HCT116 (cell line): Measurements from ENCODE around the gene TOM1L1. TPM values are rescaled to one million over a fixed set of nuclear protein-coding genes. Genes with fewer than 3 reads are reported as not detected.

Source experiments
- ATAC-seq: fragments of 200-7000 bp; cut with Tn5 transposase; 2 replicates; pipeline ENCODE4 v1.9.1; 2020; ENCODE audit warnings: mild to moderate bottlenecking, moderate library complexity
- BruUV-seq: library from RNA; stranded (reverse); fragments of 400-500 nt; replicated peaks from 2 replicates; lab custom pipeline; 2021; lab: Mats Ljungman, UMichigan
- CTCF ChIA-PET: fragments of 300-600 bp; sonication (Branson Sonifier 250); formaldehyde crosslinking; loops from one replicate; lab custom pipeline; 2021; ENCODE audit warnings: antibody characterized with exemption; lab: Charles Lee
- POLR2A ChIA-PET: fragments of 300-600, 350-600 bp; sonication (Branson Sonifier 250); formaldehyde crosslinking; loops from one replicate; lab custom pipeline; 2021; ENCODE audit warnings: antibody characterized with exemption; lab: Charles Lee
- RAD21 ChIA-PET, 2 experiments: fragments of 300-600 bp; sonication (Branson Sonifier 250); formaldehyde crosslinking; loops; one replicate each; lab custom pipeline; 2023; ENCODE audit warnings: low total read pairs in 2 of 2; ENCODE audit not compliant: uncharacterized antibody in 2 of 2, unreplicated experiment in 2 of 2, low non-redundant PET in 1 of 2; lab: Charles Lee
- DNase-seq: peaks from one replicate; pipeline ENCODE4 v3.0.0-alpha.2; 2010; ENCODE audit warnings: low read depth, low spot score
- H2AFZ ChIP-seq: fragments of 200-600 bp; shearing (Covaris generic), sonication (generic); 2 replicates; pipeline ENCODE4 v1.6.1; 2017; ENCODE audit warnings: low read depth, mixed run types, mixed read lengths, antibody characterized with exemption, low read length; ENCODE audit not compliant: poor library complexity, severe bottlenecking
- H3K27ac ChIP-seq: 2 replicates; pipeline ENCODE4 v1.5.1; 2012; ENCODE audit warnings: low read depth, low read length
- H3K27me3 ChIP-seq: fragments of 200-600 bp; sonication (generic); 2 replicates; pipeline ENCODE4 v1.6.1; 2016; ENCODE audit warnings: mixed run types, low read length, mixed read lengths; ENCODE audit not compliant: insufficient read depth
- H3K36me3 ChIP-seq, 2 experiments: fragments of 200-500 bp in 1 of 2; fragments of 200-600 bp in 1 of 2; sonication (Bioruptor generic) in 1 of 2; sonication (generic) in 1 of 2; 2 replicates each; pipeline versions ENCODE4 v1.5.1 to v1.6.1; 2014 to 2016; ENCODE audit warnings: low read length in 2 of 2, inconsistent platforms in 1 of 2, mixed read lengths in 1 of 2, mixed run types in 1 of 2; ENCODE audit not compliant: insufficient read depth in 2 of 2, control insufficient read depth in 1 of 2
- H3K4me1 ChIP-seq, 2 experiments: fragments of 200-600 bp in 1 of 2; sonication (generic) in 1 of 2; 2 replicates each; pipeline versions ENCODE4 v1.5.1 to v1.6.1; 2012 to 2017; ENCODE audit warnings: low read length in 2 of 2, inconsistent platforms in 1 of 2, mild to moderate bottlenecking in 1 of 2, mixed read lengths in 1 of 2, mixed run types in 1 of 2, moderate library complexity in 1 of 2; ENCODE audit not compliant: insufficient read depth in 2 of 2, control insufficient read depth in 1 of 2
- H3K4me2 ChIP-seq: fragments of 200-600 bp; sonication (generic); 2 replicates; pipeline ENCODE4 v1.6.1; 2017; ENCODE audit warnings: mixed run types, low read length, mixed read lengths
- H3K4me3 ChIP-seq, 2 experiments: fragments of 200-600 bp in 1 of 2; sonication (generic) in 1 of 2; replicated peaks in 1 of 2; 2 replicates each; pipeline ENCODE4 v1.5.1; 2011 to 2016; ENCODE audit warnings: low read length in 2 of 2, control low read depth in 1 of 2, low read depth in 1 of 2, mild to moderate bottlenecking in 1 of 2, mixed read lengths in 1 of 2, mixed run types in 1 of 2
- H3K79me2 ChIP-seq: fragments of 200-600 bp; sonication (generic); 2 replicates; pipeline ENCODE4 v1.6.1; 2017; ENCODE audit warnings: mild to moderate bottlenecking, mixed run types, low read length, moderate library complexity, mixed read lengths; ENCODE audit not compliant: insufficient read depth
- H3K9ac ChIP-seq: fragments of 200-600 bp; sonication (generic); 2 replicates; pipeline ENCODE4 v1.6.1; 2016; ENCODE audit warnings: low read length, mixed read lengths
- H3K9me2 ChIP-seq: fragments of 200-600 bp; sonication (generic), shearing (Covaris generic); 2 replicates; pipeline ENCODE4 v1.6.1; 2017; ENCODE audit warnings: mixed run types, mild to moderate bottlenecking, moderate library complexity; ENCODE audit not compliant: insufficient read depth
- H3K9me3 ChIP-seq, 2 experiments: fragments of 200-500 bp in 1 of 2; fragments of 200-600 bp in 1 of 2; sonication (Bioruptor generic) in 1 of 2; sonication (generic) in 1 of 2; 2 replicates each; pipeline ENCODE4 v1.6.1; 2014 to 2017; ENCODE audit warnings: low read length in 2 of 2, mixed read lengths in 2 of 2, inconsistent platforms in 1 of 2, low read depth in 1 of 2, mild to moderate bottlenecking in 1 of 2, mixed run types in 1 of 2, moderate library complexity in 1 of 2; ENCODE audit not compliant: control insufficient read depth in 1 of 2, insufficient read depth in 1 of 2
- H4K20me1 ChIP-seq: fragments of 200-600 bp; sonication (generic), shearing (Covaris generic); 2 replicates; pipeline ENCODE4 v1.6.1; 2017; ENCODE audit warnings: mixed run types, mild to moderate bottlenecking, moderate library complexity; ENCODE audit not compliant: insufficient read depth
- CBX3 ChIP-seq: IDR thresholded peaks from 2 replicates; pipeline ENCODE4 v1.6.1; 2012; ENCODE audit warnings: low read depth
- CEBPB ChIP-seq: IDR thresholded peaks from 2 replicates; pipeline ENCODE4 v1.6.1; 2012; ENCODE audit warnings: low read depth
- EZH2 ChIP-seq: fragments of 200-600 bp; sonication (generic); IDR thresholded peaks from 2 replicates; pipeline ENCODE4 v1.6.1; 2017; ENCODE audit warnings: antibody characterized with exemption, mixed run types
- JUND ChIP-seq: IDR thresholded peaks from 2 replicates; pipeline ENCODE4 v1.6.1; 2012
- POLR2A ChIP-seq: IDR thresholded peaks from 2 replicates; pipeline ENCODE4 v1.7.0; 2011; ENCODE audit warnings: borderline replicate concordance; ENCODE audit not compliant: insufficient read depth, insufficient read length; ENCODE audit errors: extremely low read depth
- POLR2AphosphoS5 ChIP-seq: IDR thresholded peaks from 2 replicates; pipeline ENCODE4 v1.6.1; 2011; ENCODE audit warnings: mild to moderate bottlenecking, low read depth, low read length, moderate library complexity
- SP1 ChIP-seq: IDR thresholded peaks from 2 replicates; pipeline ENCODE4 v1.6.1; 2012; ENCODE audit warnings: low read depth
- SRF ChIP-seq: IDR thresholded peaks from 2 replicates; pipeline ENCODE4 v1.6.1; 2012; ENCODE audit warnings: low read depth
- TCF7L2 ChIP-seq: IDR thresholded peaks from 2 replicates; pipeline ENCODE4 v1.7.0; 2011; ENCODE audit warnings: borderline replicate concordance, inconsistent platforms; ENCODE audit not compliant: insufficient read depth, insufficient read length; ENCODE audit errors: extremely low read depth
- YY1 ChIP-seq: IDR thresholded peaks from 2 replicates; pipeline ENCODE4 v1.6.1; 2011; ENCODE audit warnings: low read length, low read depth, moderate library complexity, mild to moderate bottlenecking; ENCODE audit not compliant: insufficient replicate concordance; ENCODE audit errors: extremely low read depth
- ZFX ChIP-seq: fragments of 450-650 bp; IDR thresholded peaks from 2 replicates; pipeline ENCODE4 v1.6.1; 2017
- ZNF274 ChIP-seq: fragments of 200-500 bp; sonication (Bioruptor generic); IDR thresholded peaks from 2 replicates; pipeline ENCODE4 v1.6.1; 2014; ENCODE audit warnings: mild to moderate bottlenecking, low read depth, low read length, inconsistent platforms
- intact Hi-C: fragments of 100-400 bp; cut with micrococcal nuclease; formaldehyde crosslinking; loops from 2 replicates; pipeline ENCODE4 v1.10.0; 2022
- total RNA-seq: library from RNA; stranded (reverse); gene quantifications from one replicate; pipeline ENCODE4 v1.2.1, GENCODE V29; 2021; ENCODE audit not compliant: unreplicated experiment
- TF ChIP-seq, protein P1 (sequence below): IDR thresholded peaks from 2 replicates; pipeline ENCODE4 v1.6.1; 2012
- TF ChIP-seq, protein P2 (sequence below), 3 experiments: fragments of 200-600 bp in 1 of 3; sonication (generic) in 1 of 3; IDR thresholded peaks in 2 of 3; conservative IDR thresholded peaks in 1 of 3; 2 replicates each; pipeline ENCODE4 v1.5.1; 2012 to 2017; ENCODE audit warnings: low read depth in 2 of 3, low read length in 2 of 3, antibody characterized with exemption in 1 of 3, borderline replicate concordance in 1 of 3, control low read depth in 1 of 3, mild to moderate bottlenecking in 1 of 3, mixed read lengths in 1 of 3, mixed run types in 1 of 3, moderate library complexity in 1 of 3; ENCODE audit not compliant: insufficient read depth in 1 of 3
- TF ChIP-seq, protein P3 (sequence below): IDR thresholded peaks from 2 replicates; pipeline ENCODE4 v1.6.1; 2011; ENCODE audit warnings: mild to moderate bottlenecking, low read length, moderate library complexity; ENCODE audit not compliant: insufficient replicate concordance; ENCODE audit errors: extremely low read depth
- TF ChIP-seq, protein P4 (sequence below): IDR thresholded peaks from 2 replicates; pipeline ENCODE4 v1.6.1; 2012; ENCODE audit warnings: low read depth

The TOM1L1 gene
- total RNA-seq, 1 experiment from 2014 or later, result 70.8 TPM

DNA sequence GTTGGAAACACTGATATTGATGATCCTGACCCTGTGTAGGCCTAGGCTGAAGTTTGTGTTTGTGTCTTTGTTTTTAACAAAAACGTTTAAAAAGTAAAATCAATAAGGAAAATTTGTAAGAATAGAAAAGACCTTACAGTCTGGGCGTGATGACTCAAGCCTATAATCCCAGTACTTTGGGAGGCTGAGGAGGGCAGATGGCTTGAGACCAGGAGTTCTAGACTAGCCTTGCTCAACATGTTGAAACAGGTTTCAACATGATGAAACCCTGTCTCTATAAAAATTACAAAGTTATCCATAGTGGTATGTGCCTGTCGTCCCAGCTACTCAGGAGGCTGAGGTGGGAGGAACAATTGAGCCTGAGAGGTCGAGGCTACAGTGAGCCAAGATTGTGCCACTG is 18.3 kb upstream of the TOM1L1 start:
- ChIA-PET RAD21 (no interaction called here), CTCF (no interaction called here), POLR2A (no interaction called here)
- H3K9me2 ChIP-seq, result no peaks in the 10 kb centered on the region
- no peak overlapping the region for H3K4me3 ChIP-seq
- no TSS peak for BruUV-seq
- no peaks in the 10 kb centered on the region for H3K79me2 ChIP-seq
- ATAC-seq (no peak), DNase-seq (no peak)
- H3K27me3 ChIP-seq, result peaks cover 12% of the 10 kb centered on the region; the same call in 1 of the 2 replicates
- no peaks in the 10 kb centered on the region for H3K4me1 ChIP-seq
- no peak overlapping the region for H3K4me2 ChIP-seq
- H2AFZ ChIP-seq, result no peak overlapping the region
- no peaks in the 10 kb centered on the region for H3K36me3 ChIP-seq
- TF ChIP-seq TCF7L2, result no peak
- no peak for TF ChIP-seq ZNF274
- TF ChIP-seq CEBPB, result no peak
- no peak for TF ChIP-seq SRF
- TF ChIP-seq, protein P1, sequence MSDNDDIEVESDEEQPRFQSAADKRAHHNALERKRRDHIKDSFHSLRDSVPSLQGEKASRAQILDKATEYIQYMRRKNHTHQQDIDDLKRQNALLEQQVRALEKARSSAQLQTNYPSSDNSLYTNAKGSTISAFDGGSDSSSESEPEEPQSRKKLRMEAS, result no peak
- no peak for TF ChIP-seq EZH2
- no peak for TF ChIP-seq CBX3
- TF ChIP-seq JUND, result no peak
- TF ChIP-seq, protein P2, sequence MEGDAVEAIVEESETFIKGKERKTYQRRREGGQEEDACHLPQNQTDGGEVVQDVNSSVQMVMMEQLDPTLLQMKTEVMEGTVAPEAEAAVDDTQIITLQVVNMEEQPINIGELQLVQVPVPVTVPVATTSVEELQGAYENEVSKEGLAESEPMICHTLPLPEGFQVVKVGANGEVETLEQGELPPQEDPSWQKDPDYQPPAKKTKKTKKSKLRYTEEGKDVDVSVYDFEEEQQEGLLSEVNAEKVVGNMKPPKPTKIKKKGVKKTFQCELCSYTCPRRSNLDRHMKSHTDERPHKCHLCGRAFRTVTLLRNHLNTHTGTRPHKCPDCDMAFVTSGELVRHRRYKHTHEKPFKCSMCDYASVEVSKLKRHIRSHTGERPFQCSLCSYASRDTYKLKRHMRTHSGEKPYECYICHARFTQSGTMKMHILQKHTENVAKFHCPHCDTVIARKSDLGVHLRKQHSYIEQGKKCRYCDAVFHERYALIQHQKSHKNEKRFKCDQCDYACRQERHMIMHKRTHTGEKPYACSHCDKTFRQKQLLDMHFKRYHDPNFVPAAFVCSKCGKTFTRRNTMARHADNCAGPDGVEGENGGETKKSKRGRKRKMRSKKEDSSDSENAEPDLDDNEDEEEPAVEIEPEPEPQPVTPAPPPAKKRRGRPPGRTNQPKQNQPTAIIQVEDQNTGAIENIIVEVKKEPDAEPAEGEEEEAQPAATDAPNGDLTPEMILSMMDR (IDR thresholded peaks at IDR 0.05 in 2 of 3, conservative IDR thresholded peaks at IDR 0.05 in 1 of 3; ENCODE audit: borderline replicate concordance in 1 of 3, insufficient read depth in 1 of 3, low read depth in 2 of 3, low read length in 2 of 3), result no peak
- TF ChIP-seq SP1, result no peak
- TF ChIP-seq, protein P3, sequence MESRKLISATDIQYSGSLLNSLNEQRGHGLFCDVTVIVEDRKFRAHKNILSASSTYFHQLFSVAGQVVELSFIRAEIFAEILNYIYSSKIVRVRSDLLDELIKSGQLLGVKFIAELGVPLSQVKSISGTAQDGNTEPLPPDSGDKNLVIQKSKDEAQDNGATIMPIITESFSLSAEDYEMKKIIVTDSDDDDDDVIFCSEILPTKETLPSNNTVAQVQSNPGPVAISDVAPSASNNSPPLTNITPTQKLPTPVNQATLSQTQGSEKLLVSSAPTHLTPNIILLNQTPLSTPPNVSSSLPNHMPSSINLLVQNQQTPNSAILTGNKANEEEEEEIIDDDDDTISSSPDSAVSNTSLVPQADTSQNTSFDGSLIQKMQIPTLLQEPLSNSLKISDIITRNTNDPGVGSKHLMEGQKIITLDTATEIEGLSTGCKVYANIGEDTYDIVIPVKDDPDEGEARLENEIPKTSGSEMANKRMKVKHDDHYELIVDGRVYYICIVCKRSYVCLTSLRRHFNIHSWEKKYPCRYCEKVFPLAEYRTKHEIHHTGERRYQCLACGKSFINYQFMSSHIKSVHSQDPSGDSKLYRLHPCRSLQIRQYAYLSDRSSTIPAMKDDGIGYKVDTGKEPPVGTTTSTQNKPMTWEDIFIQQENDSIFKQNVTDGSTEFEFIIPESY, result no peak
- TF ChIP-seq, protein P4, sequence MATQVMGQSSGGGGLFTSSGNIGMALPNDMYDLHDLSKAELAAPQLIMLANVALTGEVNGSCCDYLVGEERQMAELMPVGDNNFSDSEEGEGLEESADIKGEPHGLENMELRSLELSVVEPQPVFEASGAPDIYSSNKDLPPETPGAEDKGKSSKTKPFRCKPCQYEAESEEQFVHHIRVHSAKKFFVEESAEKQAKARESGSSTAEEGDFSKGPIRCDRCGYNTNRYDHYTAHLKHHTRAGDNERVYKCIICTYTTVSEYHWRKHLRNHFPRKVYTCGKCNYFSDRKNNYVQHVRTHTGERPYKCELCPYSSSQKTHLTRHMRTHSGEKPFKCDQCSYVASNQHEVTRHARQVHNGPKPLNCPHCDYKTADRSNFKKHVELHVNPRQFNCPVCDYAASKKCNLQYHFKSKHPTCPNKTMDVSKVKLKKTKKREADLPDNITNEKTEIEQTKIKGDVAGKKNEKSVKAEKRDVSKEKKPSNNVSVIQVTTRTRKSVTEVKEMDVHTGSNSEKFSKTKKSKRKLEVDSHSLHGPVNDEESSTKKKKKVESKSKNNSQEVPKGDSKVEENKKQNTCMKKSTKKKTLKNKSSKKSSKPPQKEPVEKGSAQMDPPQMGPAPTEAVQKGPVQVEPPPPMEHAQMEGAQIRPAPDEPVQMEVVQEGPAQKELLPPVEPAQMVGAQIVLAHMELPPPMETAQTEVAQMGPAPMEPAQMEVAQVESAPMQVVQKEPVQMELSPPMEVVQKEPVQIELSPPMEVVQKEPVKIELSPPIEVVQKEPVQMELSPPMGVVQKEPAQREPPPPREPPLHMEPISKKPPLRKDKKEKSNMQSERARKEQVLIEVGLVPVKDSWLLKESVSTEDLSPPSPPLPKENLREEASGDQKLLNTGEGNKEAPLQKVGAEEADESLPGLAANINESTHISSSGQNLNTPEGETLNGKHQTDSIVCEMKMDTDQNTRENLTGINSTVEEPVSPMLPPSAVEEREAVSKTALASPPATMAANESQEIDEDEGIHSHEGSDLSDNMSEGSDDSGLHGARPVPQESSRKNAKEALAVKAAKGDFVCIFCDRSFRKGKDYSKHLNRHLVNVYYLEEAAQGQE, result no peak
- TF ChIP-seq YY1, result no peak
- TF ChIP-seq ZFX, result no peak
- no peak for TF ChIP-seq POLR2A
- no peak for TF ChIP-seq POLR2AphosphoS5
- no peak overlapping the region for H3K27ac ChIP-seq
- intact Hi-C loops, result no loop called here
- H3K9ac ChIP-seq, result no peak overlapping the region
- no peaks in the 10 kb centered on the region for H3K9me3 ChIP-seq
- H4K20me1 ChIP-seq, result no peaks in the 10 kb centered on the region
